Natural killer cell treated with Interleukin-12 subunit alpha and Interleukin-12 subunit beta and Interleukin-15 and Interleukin-18, amount 100 ng/mL, for 72 hours (primary cell): ENCODE results near the gene FARS2. TPM values are rescaled to one million over a fixed set of nuclear protein-coding genes. Genes with fewer than 3 reads are reported as not detected.

Experiments
- ATAC-seq, 2 donors: fragments of 150-1000 bp; cut with Tn5 transposase in 1 of 2; sonication (Bioruptor Pico), chemical (Tn5 transposase) in 1 of 2; 2 replicates each; pipeline ENCODE4 v1.10.0; 2021
- DNase-seq: peaks from one replicate; pipeline ENCODE4 v3.0.0; 2022; ENCODE audit warnings: low spot score
- H3K27ac Mint-ChIP-seq, 2 donors: 1 replicate in 1 of 2; 2 replicates in 1 of 2; pipeline ENCODE4 v1.8.0; 2022; ENCODE audit warnings: mixed read lengths in 2 of 2, mild to moderate bottlenecking in 1 of 2, moderate library complexity in 1 of 2
- H3K27me3 Mint-ChIP-seq, 2 donors: 1 replicate in 1 of 2; 2 replicates in 1 of 2; pipeline ENCODE4 v1.8.0; 2022; ENCODE audit warnings: mixed read lengths in 2 of 2
- H3K36me3 Mint-ChIP-seq: one replicate; pipeline ENCODE4 v1.8.0; 2022; ENCODE audit warnings: mixed read lengths
- H3K4me1 Mint-ChIP-seq, 2 donors: 1 replicate in 1 of 2; 2 replicates in 1 of 2; pipeline ENCODE4 v1.8.0; 2022; ENCODE audit warnings: low read depth in 2 of 2, mixed read lengths in 2 of 2, mild to moderate bottlenecking in 1 of 2
- H3K4me3 Mint-ChIP-seq: one replicate; pipeline ENCODE4 v1.8.0; 2022; ENCODE audit warnings: mixed read lengths
- H3K9me3 Mint-ChIP-seq: 2 replicates; pipeline ENCODE4 v1.8.0; 2022; ENCODE audit warnings: mixed read lengths
- total RNA-seq, 2 donors: library from RNA; stranded (reverse); gene quantifications; one replicate each; pipeline ENCODE4 v1.2.3, GENCODE V29; 2022

The FARS2 gene
- total RNA-seq, 2 donors from 2014 or later, result 20.4 to 41.7 TPM

DNA sequence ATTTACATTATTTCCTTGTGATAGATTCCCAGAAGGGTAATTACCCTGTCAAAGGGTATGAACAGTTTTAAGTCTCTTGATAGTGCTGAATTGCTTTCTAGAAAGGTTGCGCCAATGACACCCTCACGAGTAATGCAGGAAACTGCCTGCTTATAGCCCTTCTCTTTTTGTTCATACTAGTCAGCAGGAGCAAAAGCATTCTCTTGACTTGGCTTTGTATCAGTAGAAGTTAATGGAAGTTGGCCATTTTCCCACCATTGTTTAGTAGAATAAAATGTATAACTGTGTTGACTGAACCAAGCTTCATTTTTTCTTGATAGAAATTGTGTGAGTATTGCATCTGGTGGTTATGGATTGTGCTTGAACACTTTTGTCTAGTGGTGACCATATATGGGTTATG is 100.1 kb downstream of the FARS2 start:
- ATAC-seq (no peak), DNase-seq (no peak)
- Mint-ChIP-seq H3K27me3 (no peaks in the 10 kb centered on the region), H3K4me3 (no peak overlapping the region), H3K4me1 (peaks cover 0 to 9% of the 10 kb centered on the region in 2 donors), H3K36me3 (no peaks in the 10 kb centered on the region), H3K27ac (no peak overlapping the region), H3K9me3 (no peaks in the 10 kb centered on the region)

DNA sequence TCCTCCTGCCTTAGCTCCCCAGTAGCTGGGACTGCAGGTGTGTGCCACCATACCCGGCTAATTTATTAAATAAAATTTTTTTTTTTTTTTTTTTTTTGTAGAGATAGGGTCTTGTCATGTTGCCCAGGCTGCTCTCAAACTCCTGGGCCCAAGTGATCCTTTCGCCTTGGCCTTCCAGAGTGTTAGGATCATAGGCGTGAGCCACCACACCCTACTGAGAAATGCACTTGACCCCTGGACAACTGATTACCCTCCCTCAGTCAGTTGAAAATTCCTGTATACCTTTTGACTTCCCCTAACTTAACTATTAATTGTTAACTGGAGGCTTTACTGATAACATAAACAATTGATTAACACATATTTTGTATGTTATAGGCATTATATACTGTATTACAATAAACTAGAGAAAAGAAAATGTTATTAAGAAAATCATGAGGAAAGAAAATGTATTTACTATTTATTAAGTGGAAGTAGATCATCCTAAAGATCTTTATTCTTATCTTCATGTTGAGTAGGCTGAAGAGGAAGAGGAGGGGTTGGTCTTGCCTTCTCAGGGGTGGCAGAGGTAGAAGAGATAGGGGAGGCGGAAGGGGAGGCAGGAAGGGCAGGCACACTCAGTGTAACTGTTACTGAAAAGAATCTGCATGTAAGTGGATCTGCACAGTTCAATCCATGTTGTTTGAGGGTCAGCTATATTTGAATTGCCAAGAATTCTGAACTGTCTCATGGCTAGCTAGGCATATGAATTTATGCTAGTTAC is 104.3 kb downstream of the FARS2 start:
- H3K4me3 Mint-ChIP-seq, result no peak overlapping the region
- no peaks in the 10 kb centered on the region for H3K36me3 Mint-ChIP-seq
- no peaks in the 10 kb centered on the region for H3K9me3 Mint-ChIP-seq
- DNase-seq, result no peak
- H3K27me3 Mint-ChIP-seq, result no peaks in the 10 kb centered on the region
- peaks cover 0 to 12% of the 10 kb centered on the region in 2 donors for H3K4me1 Mint-ChIP-seq
- H3K27ac Mint-ChIP-seq, result no peak overlapping the region
- no peak for ATAC-seq

DNA sequence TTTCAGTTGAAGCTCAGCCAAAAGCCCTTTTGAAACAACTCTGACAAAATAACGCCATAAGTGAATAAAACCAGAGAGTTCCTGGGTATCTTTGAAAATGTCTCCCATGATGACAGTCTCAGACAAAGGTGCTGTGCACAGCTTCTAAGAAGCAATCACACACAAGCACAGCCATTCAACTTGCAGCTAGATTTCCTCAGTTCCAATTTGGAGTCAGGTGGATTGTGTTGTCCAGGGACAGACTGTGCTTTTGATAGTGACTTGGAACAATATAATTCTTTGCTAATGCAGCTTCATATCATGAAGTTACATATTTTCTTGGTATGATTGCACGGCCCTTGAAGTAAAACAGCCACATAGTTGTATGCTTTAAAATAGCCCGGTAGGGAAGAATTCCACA is 105.6 kb downstream of the FARS2 start:
- DNase-seq (no peak), ATAC-seq (no peak)
- no peaks in the 10 kb centered on the region for H3K27me3 Mint-ChIP-seq
- no peak overlapping the region for H3K27ac Mint-ChIP-seq
- no peak overlapping the region for H3K4me3 Mint-ChIP-seq
- no peaks in the 10 kb centered on the region for H3K36me3 Mint-ChIP-seq
- H3K4me1 Mint-ChIP-seq, result peaks cover 0 to 12% of the 10 kb centered on the region in 2 donors
- no peaks in the 10 kb centered on the region for H3K9me3 Mint-ChIP-seq

DNA sequence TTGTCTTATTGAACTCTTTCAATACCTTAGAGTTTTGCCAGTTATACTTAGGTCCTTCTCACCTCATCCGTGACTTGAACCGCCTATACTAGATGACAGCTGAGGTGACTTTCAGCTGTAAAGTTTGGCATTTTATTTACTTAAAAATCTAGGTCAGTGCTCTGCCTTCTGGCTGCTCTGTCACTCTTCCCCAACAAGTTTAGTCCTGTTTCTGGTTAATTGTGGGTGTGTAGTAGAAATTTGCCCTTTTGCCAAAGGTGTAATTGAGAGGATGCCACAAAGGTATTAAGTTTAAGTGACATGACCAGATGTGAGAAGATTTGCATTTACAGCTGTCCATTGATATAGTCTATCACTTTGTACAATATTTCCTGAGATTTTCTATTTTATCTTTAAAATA is 106.2 kb downstream of the FARS2 start:
- Mint-ChIP-seq H3K36me3 (no peaks in the 10 kb centered on the region), H3K9me3 (no peaks in the 10 kb centered on the region), H3K4me1 (peaks cover 0 to 12% of the 10 kb centered on the region in 2 donors), H3K27ac (no peak overlapping the region), H3K27me3 (no peaks in the 10 kb centered on the region), H3K4me3 (no peak overlapping the region)
- no peak for DNase-seq
- ATAC-seq, result no peak

DNA sequence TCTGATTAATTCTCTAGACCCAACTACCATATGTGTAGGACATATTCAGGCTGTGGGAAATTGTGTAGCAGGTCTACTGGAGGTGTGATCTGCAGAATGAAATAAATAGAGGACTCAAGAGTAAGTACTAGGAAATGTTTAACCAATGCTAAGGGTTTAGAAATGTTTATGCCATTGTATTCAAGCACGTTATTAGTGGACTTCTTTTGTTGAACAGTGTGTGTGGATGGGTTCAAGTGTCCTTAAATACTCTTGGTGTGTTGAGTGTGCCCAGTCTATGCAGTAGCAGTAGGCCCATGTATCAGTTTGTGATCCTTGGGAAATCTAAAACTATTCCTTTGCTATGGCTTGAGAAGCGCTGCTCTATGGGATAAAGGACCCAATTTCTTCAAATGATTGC is 112.1 kb downstream of the FARS2 start:
- no peaks in the 10 kb centered on the region for H3K36me3 Mint-ChIP-seq
- H3K4me1 Mint-ChIP-seq, result peaks cover 0 to 3% of the 10 kb centered on the region in 2 donors
- H3K27ac Mint-ChIP-seq, result no peak overlapping the region
- no peaks in the 10 kb centered on the region for H3K9me3 Mint-ChIP-seq
- no peaks in the 10 kb centered on the region for H3K27me3 Mint-ChIP-seq
- DNase-seq (no peak), ATAC-seq (no peak)
- H3K4me3 Mint-ChIP-seq, result no peak overlapping the region

DNA sequence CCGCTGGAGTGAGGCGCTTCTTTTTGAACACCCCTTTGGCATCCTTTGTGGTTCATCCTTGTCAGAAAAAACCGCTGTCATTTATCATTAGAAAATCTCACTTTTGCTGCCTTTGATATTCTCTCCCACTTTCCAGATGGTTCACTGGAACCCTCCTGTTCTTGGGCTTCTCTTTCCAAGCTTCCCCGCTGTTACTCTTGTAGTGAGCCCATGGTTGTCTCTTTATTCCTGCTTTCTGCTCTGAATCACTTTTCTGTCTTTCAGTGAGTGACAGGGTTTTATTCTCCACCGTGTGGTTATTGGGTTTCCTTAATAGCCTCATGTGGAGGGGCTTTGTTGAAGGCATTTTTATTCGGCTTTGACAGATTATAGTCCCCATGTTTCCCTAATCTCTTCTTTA is 117.0 kb downstream of the FARS2 start:
- no peak overlapping the region for H3K27ac Mint-ChIP-seq
- no peaks in the 10 kb centered on the region for H3K9me3 Mint-ChIP-seq
- ATAC-seq (no peak), DNase-seq (no peak)
- H3K27me3 Mint-ChIP-seq, result no peaks in the 10 kb centered on the region
- H3K4me3 Mint-ChIP-seq, result no peak overlapping the region
- H3K36me3 Mint-ChIP-seq, result no peaks in the 10 kb centered on the region
- H3K4me1 Mint-ChIP-seq, result peaks cover under 1 to 10% of the 10 kb centered on the region in 2 donors

DNA sequence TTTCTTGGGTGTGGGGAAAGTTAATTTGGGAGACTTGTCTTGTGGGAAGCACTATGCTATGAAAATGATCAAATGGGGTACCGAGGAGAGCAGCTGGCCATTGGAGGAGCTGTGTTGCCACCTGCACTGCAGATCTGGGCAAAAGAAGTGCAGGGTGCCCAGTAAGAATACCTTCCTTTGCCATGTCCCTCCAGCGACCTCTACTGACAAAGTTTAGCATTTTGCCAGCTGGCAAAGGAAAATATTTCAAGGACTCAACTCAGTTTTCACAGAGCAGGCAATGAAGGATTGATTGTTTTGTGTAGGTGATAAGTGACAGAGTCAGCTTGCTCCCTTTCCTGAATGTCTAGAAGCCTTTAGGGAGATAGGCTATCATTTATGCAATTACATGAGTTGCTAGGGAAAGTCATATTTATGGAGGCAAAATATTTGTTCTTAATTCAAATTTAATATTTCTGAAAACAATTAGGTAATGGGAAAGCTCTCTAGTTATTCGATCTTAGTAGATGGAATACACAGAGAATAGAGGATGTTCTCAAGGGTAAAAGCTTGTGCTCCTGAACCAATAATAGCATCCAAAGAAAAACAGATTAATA is 118.4 kb downstream of the FARS2 start:
- Mint-ChIP-seq H3K27me3 (no peaks in the 10 kb centered on the region), H3K4me1 (peaks cover 6 to 10% of the 10 kb centered on the region in 2 donors), H3K36me3 (no peaks in the 10 kb centered on the region), H3K9me3 (no peaks in the 10 kb centered on the region), H3K27ac (no peak overlapping the region), H3K4me3 (no peak overlapping the region)
- DNase-seq (no peak), ATAC-seq (no peak)

DNA sequence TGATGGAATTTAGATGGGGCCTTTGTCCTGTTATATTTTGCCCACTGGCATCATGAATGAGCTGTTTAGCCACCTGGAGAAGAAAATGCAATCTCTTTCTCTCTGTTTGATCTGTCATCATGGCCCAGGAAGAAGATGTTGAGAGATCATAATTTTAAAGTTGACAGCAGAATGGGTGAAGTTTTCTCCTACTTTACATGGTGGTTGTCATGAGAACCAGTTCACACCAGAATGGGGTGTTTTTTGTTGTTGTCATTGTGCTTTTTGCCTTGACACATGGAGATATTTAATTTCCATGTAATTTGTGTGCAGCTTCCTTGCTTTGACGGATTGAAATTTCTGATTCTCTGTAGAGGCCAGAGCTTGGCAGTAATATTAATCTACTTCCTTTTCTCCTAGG is 122.5 kb downstream of the FARS2 start:
- no peak overlapping the region for H3K4me3 Mint-ChIP-seq
- ATAC-seq (no peak), DNase-seq (no peak)
- H3K4me1 Mint-ChIP-seq, result peaks cover 6% of the 10 kb centered on the region in 2 donors
- H3K9me3 Mint-ChIP-seq, result no peaks in the 10 kb centered on the region
- H3K27ac Mint-ChIP-seq, result no peak overlapping the region
- H3K36me3 Mint-ChIP-seq, result no peaks in the 10 kb centered on the region
- H3K27me3 Mint-ChIP-seq, result no peaks in the 10 kb centered on the region

DNA sequence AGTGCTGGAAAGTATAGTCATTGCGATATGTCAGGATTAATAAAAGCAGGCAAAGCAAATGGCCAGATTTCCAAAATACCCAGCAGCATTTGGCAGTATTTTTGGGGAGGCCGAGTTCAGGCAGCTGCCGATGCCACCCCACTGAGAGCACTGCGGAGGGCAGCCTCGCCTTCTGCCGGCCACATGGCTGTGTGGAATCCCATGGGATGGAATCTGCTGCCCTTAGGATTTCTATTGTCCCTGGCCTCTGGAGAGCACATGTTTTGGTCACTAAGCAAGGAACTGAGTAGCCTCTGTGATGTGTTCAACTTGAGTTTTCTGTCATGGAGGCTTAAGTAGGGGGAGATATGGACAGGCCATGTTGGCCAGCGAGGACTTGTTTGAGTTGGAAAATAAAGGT is 123.0 kb downstream of the FARS2 start:
- DNase-seq, result no peak
- H3K27me3 Mint-ChIP-seq, result no peaks in the 10 kb centered on the region
- no peak overlapping the region for H3K4me3 Mint-ChIP-seq
- no peaks in the 10 kb centered on the region for H3K36me3 Mint-ChIP-seq
- peaks cover 4 to 6% of the 10 kb centered on the region in 2 donors for H3K4me1 Mint-ChIP-seq
- ATAC-seq, result no peak
- H3K9me3 Mint-ChIP-seq, result no peaks in the 10 kb centered on the region
- H3K27ac Mint-ChIP-seq, result no peak overlapping the region

DNA sequence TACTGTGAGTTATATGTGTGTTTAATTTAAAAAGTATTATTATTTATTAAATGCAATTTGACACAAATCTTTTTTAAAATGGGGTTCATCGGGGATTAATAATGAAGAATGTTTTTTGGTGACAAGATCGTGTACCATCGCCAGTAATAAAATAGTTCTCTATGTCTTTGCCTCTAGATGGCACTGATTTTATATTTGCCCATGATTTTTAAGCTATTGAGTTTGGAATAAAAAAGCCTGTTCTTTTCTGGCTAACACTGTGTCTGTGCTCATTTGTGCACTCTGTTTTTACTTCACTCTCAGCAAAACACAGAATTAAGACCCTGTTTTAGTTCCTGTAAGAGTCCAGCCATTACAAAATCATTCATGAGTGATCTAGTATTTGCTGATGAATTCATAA is 127.0 kb downstream of the FARS2 start:
- DNase-seq (no peak), ATAC-seq (no peak)
- H3K4me1 Mint-ChIP-seq, result peaks cover 4 to 6% of the 10 kb centered on the region in 2 donors
- H3K27me3 Mint-ChIP-seq, result no peaks in the 10 kb centered on the region
- H3K9me3 Mint-ChIP-seq, result no peaks in the 10 kb centered on the region
- H3K36me3 Mint-ChIP-seq, result no peaks in the 10 kb centered on the region
- no peak overlapping the region for H3K27ac Mint-ChIP-seq
- no peak overlapping the region for H3K4me3 Mint-ChIP-seq

DNA sequence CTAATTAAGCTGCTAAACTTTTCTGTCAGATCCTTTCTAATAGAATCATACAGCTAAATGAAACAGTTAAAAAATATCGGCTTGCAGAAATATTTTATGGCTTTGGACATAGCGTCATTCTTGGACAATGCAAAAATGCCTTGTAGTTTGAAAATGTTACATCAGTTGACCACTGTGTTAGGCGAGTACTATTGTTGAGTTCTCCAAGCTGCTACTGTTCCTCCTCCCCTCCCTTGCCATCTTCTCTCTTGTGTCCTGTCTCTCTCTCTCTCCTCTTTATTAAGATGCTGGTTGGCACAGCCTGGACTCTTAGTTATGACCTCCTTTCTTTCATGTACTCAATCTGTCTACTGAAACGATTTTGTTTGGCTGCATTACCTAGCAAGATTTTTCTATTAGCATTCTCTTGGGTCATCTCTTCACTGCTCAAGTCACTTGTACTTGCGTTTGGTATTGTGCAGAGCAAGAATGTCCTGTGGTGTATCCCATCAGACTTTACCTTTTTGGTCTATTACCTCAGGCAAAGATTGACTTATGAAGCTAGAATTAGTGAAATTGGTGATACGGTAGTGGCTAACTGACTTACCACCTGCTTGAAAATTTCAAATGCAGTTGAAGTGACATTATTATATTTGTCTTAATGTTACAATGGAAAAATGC is 127.9 kb downstream of the FARS2 start:
- H3K27ac Mint-ChIP-seq, result no peak overlapping the region
- ATAC-seq (no peak), DNase-seq (no peak)
- H3K27me3 Mint-ChIP-seq, result no peaks in the 10 kb centered on the region
- no peaks in the 10 kb centered on the region for H3K9me3 Mint-ChIP-seq
- H3K4me1 Mint-ChIP-seq, result peaks cover 0 to 4% of the 10 kb centered on the region in 2 donors
- H3K36me3 Mint-ChIP-seq, result no peaks in the 10 kb centered on the region
- H3K4me3 Mint-ChIP-seq, result no peak overlapping the region

DNA sequence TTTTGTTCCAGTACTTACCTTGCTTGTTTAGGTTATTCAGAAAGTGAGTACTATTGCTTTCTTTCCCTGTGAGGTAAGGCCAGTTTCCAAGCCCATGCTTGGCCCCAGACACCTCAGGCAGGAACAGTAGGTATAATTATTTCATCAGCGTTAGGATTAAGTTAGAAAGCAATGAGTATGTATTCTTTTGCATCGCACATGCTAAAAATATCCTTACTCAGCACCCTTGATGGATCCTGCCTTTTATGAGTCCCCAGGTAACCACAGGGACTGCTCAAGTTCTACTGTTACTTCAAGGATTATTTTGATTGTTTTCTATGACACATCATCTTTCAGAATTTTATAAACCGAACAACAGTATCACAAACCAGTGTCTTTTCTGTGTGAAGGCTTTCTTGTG is 128.9 kb downstream of the FARS2 start:
- no peak overlapping the region for H3K27ac Mint-ChIP-seq
- H3K9me3 Mint-ChIP-seq, result no peaks in the 10 kb centered on the region
- H3K36me3 Mint-ChIP-seq, result no peaks in the 10 kb centered on the region
- H3K4me3 Mint-ChIP-seq, result no peak overlapping the region
- ATAC-seq (no peak), DNase-seq (no peak)
- H3K4me1 Mint-ChIP-seq, result peaks cover 0 to 4% of the 10 kb centered on the region in 2 donors
- H3K27me3 Mint-ChIP-seq, result no peaks in the 10 kb centered on the region

DNA sequence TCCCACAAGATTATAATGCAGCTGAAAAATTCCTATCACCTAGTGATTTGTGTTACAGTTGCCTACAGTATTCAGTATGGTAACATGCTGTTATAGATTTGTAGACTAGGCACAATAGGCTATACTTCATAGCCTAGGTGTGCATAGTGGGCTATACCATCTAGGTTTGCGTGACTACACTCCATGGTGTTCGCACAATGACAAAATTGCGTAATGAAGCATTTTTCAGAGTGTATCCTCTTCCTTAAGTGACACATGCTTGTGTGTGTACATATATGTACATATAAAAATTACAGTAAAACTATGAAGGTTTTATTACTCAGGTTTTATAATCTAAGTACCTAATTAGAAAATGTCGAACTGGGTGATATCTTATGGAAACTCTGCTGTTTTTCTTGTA is 133.0 kb downstream of the FARS2 start:
- no peak overlapping the region for H3K4me3 Mint-ChIP-seq
- no peak overlapping the region for H3K27ac Mint-ChIP-seq
- ATAC-seq (no peak), DNase-seq (no peak)
- no peaks in the 10 kb centered on the region for H3K9me3 Mint-ChIP-seq
- peaks cover 0 to 7% of the 10 kb centered on the region in 2 donors for H3K4me1 Mint-ChIP-seq
- no peaks in the 10 kb centered on the region for H3K36me3 Mint-ChIP-seq
- no peaks in the 10 kb centered on the region for H3K27me3 Mint-ChIP-seq

DNA sequence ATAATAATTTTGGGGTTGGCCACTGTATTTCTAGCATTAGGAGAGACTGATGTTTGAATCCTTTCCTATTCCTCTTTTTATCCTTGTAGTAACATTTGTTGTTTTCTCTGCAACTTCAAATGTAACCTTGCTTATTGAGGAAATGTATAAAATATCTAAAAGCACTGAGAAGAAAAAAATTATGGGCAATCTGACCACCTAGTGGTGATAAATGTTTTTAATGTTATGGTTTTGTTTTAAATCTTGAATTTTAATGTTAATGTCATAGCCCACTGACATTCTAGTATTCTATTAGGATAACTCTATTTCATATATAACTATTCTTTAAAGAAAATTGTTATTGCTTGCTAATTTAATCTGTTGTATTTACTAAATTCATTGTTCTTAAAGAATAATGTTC is 134.4 kb downstream of the FARS2 start:
- no peaks in the 10 kb centered on the region for H3K36me3 Mint-ChIP-seq
- ATAC-seq (no peak), DNase-seq (no peak)
- H3K27ac Mint-ChIP-seq, result no peak overlapping the region
- no peaks in the 10 kb centered on the region for H3K9me3 Mint-ChIP-seq
- no peaks in the 10 kb centered on the region for H3K27me3 Mint-ChIP-seq
- H3K4me3 Mint-ChIP-seq, result no peak overlapping the region
- peaks cover 0 to 4% of the 10 kb centered on the region in 2 donors for H3K4me1 Mint-ChIP-seq
